Gastrocnemius medialis (tissue), 4 donors: ENCODE results near the gene SORCS1.

Experiments used
- POLR2A ChIP-seq, 2 donors: fragments of 450-650 bp; IDR thresholded peaks; one replicate each; pipeline ENCODE4 v1.6.1; 2017; ENCODE audit warnings: antibody characterized with exemption in 2 of 2, mild to moderate bottlenecking in 2 of 2, moderate library complexity in 2 of 2
- TF ChIP-seq, protein P1 (sequence below), 5 experiments: fragments of 450-650 bp in 3 of 5; fragments of 200-600 bp in 2 of 5; sonication (generic) in 2 of 5; IDR thresholded peaks in 4 of 5; conservative IDR thresholded peaks in 1 of 5; 1 replicate in 4 of 5; 2 replicates in 1 of 5; pipeline ENCODE4 v1.5.1; 2016 to 2019; ENCODE audit warnings: antibody characterized with exemption in 5 of 5, mild to moderate bottlenecking in 3 of 5, moderate library complexity in 3 of 5

DNA sequence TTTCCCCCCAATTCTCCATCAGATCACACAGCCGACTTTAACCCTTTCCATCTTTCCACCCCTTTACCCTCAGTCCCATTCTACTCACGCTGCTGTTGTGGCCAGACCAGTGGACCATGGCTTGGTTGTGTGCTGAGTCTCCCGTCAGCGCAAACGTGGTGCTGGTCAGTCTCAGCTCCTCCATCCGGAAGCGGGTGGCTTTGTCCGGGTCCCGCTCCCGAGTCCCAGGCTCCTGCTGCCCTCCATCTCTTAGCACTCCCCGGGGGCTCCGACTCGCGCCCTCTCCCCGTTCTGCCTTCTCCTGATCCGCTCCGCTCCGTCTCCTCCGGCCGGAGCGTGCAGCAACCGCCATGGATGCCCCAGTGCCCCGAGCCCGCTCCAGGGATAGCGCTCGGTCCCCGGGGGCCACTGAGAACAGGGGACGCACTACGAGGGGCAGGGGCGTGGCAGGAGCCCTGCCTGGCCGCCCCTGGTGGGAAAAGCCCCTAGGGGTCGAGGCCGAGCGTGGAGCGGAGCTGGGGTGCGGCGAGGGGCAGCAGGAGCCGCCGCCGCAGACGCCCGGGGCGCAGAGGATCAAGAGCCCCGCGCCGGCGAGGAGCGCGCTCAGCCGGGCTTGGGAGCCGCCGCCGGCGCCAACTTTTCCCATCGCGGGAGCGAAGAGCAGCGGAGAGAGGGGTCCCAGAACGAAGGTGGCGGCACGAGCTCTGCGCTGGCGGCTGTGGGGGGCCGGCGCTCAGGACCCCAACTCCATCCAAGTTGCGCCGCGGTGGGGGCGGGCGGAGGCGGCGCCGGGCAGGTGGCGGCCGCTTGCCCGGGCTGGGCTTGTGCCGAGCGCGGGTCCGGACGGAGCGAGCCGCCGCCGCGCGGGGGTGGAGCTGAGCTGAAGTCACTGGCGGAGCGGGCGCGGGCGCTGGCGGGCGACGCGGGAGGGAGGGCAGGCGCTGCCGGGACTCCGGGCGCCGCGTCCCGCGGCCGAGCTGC is at the start of gene SORCS1:
- TF ChIP-seq, protein P1, sequence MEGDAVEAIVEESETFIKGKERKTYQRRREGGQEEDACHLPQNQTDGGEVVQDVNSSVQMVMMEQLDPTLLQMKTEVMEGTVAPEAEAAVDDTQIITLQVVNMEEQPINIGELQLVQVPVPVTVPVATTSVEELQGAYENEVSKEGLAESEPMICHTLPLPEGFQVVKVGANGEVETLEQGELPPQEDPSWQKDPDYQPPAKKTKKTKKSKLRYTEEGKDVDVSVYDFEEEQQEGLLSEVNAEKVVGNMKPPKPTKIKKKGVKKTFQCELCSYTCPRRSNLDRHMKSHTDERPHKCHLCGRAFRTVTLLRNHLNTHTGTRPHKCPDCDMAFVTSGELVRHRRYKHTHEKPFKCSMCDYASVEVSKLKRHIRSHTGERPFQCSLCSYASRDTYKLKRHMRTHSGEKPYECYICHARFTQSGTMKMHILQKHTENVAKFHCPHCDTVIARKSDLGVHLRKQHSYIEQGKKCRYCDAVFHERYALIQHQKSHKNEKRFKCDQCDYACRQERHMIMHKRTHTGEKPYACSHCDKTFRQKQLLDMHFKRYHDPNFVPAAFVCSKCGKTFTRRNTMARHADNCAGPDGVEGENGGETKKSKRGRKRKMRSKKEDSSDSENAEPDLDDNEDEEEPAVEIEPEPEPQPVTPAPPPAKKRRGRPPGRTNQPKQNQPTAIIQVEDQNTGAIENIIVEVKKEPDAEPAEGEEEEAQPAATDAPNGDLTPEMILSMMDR (IDR thresholded peaks at IDR 0.05 in 4 of 5, conservative IDR thresholded peaks at IDR 0.05 in 1 of 5) = no peak
- TF ChIP-seq POLR2A (IDR thresholded peaks at IDR 0.05) = no peak
